ENCODE data around the gene SELENOW.
"Not testable (repeated sequence)": the region's sequence is repeated elsewhere in the genome, so short reads cannot be mapped to it uniquely, and the experiment has no call there.

Gene SELENOW

DNA sequence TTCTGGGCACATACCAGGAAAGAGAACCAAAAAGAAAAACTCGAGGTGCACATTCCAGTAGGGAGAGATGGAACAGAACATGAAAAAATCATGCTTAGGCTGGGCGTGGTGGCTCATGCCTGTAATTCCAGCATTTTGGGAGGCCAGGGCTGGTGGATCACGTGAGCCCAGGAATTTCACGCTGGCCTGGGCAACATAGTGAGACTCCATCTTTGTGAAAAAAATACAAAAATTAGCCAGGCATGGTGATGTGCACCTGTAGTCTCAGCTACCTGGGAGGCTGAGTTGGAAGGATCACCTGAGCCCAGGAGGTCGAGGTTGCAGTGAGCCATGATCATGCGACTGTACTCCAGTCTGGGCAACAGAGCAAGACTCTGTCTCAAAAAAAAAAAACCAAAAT, 7.2 kb upstream of the SELENOW start:
- H3K4me3 ChIP-seq (ENCODE audit: low read length); H3K36me3 ChIP-seq (ENCODE audit: control insufficient read depth, low read depth, low read length); H3K4me1 ChIP-seq (ENCODE audit: control insufficient read depth, low read depth, low read length); H3K9me3 ChIP-seq (ENCODE audit: control insufficient read depth, low read depth, low read length); H3K27me3 ChIP-seq (ENCODE audit: control insufficient read depth, insufficient read depth, low read length); H3K27ac ChIP-seq (ENCODE audit: low read length); H3K9ac ChIP-seq (ENCODE audit: low read length): not testable (repeated sequence)

DNA sequence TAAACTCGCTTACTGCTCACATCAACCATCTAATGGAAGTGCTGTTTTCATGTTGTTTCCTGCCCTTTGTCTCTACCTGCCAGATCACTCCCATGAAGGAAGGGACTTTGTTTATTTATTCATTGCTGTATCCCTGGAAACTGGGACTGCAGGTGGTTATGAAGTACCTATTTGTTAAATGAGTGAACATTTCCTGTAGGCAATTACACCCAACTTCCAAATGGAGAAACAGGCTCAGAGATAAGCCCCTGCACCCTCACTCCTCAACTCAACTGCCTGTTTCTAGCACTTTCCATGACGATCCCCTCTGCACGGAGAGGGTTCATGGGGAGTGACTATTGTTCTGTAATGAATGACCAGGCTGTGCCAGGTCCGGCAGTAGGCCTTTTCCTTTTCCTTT, 1.9 kb upstream of the SELENOW start:
- no peaks in the 10 kb centered on the region for H3K27me3 ChIP-seq (ENCODE audit: control insufficient read depth, insufficient read depth, low read length)
- H3K27ac ChIP-seq (ENCODE audit: low read length) = peak overlapping the region; percentile 13
- H3K9ac ChIP-seq (ENCODE audit: low read length) = no peak overlapping the region
- H3K4me3 ChIP-seq (ENCODE audit: low read length) = no peak overlapping the region
- H3K4me1 ChIP-seq (ENCODE audit: control insufficient read depth, low read depth, low read length) = peaks cover 14% of the 10 kb centered on the region
- no peaks in the 10 kb centered on the region for H3K9me3 ChIP-seq (ENCODE audit: control insufficient read depth, low read depth, low read length)
- H3K36me3 ChIP-seq (ENCODE audit: control insufficient read depth, low read depth, low read length) = peaks cover 9% of the 10 kb centered on the region

DNA sequence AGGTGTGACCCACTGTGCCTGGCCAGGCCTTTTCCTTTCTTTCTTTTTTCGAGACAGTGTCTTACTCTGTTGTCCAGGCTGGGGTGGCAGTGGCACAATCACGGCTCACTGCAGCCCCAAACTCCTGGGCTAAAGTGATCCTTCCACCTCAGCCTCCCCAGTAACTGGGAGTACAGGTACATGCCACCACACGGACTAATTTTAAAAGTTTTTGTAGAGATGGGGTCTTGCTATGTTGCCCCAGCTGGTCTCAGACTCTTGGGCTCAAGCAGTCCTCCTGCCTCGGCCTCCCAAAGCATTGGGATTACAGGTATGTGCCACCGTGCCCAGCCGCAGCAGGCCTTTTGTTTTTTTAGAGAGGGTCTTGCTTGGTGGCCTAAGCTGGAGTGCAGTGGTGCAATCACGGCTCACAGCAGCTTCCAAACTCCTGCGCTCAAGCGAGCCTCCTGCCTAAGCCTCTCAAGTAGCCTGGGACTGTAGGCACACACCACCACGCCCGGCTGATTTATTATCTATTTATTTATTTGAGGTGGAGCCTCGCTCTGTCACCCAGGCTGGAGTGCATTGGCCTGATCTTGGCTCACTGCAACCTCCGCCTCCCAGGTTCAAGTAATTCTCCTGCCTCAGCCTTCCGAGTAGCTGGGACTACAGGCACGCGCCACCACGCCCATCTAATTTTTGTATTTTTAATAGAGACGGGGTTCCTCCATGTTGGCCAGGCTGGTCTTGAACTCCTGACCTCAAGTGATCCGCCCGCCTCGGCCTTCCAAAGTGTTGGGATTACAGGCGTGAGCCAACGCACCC, 1.1 kb upstream of the SELENOW start:
- H3K4me3 ChIP-seq (ENCODE audit: low read length) = peak overlapping the region; percentile 91
- peaks cover 18% of the 10 kb centered on the region for H3K36me3 ChIP-seq (ENCODE audit: control insufficient read depth, low read depth, low read length)
- H3K9me3 ChIP-seq (ENCODE audit: control insufficient read depth, low read depth, low read length); H3K27me3 ChIP-seq (ENCODE audit: control insufficient read depth, insufficient read depth, low read length); H3K27ac ChIP-seq (ENCODE audit: low read length): not testable (repeated sequence)
- peak overlapping the region; percentile 94 for H3K9ac ChIP-seq (ENCODE audit: low read length)
- H3K4me1 ChIP-seq (ENCODE audit: control insufficient read depth, low read depth, low read length) = peaks cover 14% of the 10 kb centered on the region

DNA sequence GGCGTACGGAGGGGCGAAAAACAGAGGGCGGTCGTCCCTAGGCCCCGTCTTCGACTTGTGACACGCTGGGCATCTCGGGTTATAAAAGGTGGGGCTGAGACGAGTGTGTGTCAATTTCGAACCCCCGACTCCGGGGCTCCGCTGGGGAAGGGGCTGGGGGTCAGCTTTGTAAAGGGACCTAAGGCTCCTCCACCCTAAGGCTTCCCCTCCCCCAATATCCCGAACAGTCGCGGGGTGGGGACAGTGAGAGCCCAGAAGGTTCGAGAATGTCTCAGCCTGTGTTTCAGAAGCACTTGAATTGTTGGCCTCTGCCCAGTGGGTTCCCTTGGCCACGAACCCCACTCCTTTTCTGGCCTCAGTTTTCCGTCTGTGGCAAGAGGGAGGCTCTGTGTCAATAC, 450 bp downstream of the SELENOW start:
- Histone ChIP-seq H3K27ac (ENCODE audit: low read length) (no peak overlapping the region), H3K4me1 (ENCODE audit: control insufficient read depth, low read depth, low read length) (peaks cover 14% of the 10 kb centered on the region), H3K9ac (ENCODE audit: low read length) (peak overlapping the region; percentile 94), H3K4me3 (ENCODE audit: low read length) (peak overlapping the region; percentile 91), H3K9me3 (ENCODE audit: control insufficient read depth, low read depth, low read length) (no peaks in the 10 kb centered on the region), H3K27me3 (ENCODE audit: control insufficient read depth, insufficient read depth, low read length) (no peaks in the 10 kb centered on the region), H3K36me3 (ENCODE audit: control insufficient read depth, low read depth, low read length) (peaks cover 29% of the 10 kb centered on the region)

DNA sequence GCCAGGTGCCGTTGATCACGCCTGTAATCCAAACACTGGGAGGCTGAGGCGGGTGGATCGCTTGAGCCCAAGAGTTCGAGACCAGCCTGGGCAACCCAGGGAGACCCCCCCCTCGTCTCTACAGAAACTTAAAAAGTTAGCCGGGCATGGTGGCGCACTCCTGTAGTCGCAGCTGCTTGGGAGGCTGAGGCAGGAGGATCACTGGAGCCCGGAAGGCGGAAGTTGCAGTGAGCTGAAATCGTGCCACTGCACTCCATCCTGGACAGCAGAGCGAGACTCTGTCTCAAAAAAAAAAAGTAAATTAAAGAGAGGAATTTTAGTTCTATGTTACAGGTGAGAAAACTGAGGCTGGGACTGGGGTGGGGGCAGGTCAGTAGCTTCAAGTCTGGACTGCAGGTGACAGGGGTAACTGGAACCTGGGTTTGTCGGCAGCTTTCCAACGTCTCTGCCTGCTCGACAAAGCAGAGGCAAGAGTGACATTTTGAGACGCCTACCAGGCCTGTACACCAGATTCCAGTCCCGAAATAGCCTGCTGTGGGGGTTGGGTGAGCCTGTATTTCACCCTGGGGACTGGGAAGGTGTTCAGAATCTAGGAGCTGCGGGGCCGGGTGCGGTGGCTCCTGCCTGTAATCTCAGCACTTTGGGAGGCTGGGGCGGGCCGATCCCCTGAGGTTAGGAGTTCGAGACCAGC, 1.2 kb downstream of the SELENOW start:
- H3K27ac ChIP-seq (ENCODE audit: low read length) = no peak overlapping the region
- H3K36me3 ChIP-seq (ENCODE audit: control insufficient read depth, low read depth, low read length) = peaks cover 35% of the 10 kb centered on the region

DNA sequence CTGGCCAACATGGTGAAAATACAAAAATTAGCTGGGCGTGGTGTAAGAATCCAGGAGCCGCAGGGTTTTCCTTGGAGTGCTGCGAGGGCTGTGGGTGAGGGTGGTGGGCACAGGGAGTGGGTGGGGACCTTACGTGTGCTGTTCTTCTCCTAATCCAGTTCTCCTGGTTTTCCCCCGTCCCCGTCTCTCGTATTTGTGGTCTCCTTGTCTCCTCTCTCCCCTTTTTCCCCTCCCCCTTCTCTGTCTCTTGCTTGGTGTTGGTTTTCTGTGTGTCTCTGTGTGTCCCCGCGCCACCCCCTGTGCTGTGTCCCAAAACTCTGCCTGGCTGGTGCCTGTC, 1.7 kb downstream of the SELENOW start:
- no peaks in the 10 kb centered on the region for H3K9me3 ChIP-seq (ENCODE audit: control insufficient read depth, low read depth, low read length)
- H3K4me1 ChIP-seq (ENCODE audit: control insufficient read depth, low read depth, low read length) = peaks cover 10% of the 10 kb centered on the region
- H3K27me3 ChIP-seq (ENCODE audit: control insufficient read depth, insufficient read depth, low read length) = no peaks in the 10 kb centered on the region
- H3K4me3 ChIP-seq (ENCODE audit: low read length) = peak overlapping the region; percentile 91
- H3K27ac ChIP-seq (ENCODE audit: low read length) = no peak overlapping the region
- peaks cover 36% of the 10 kb centered on the region for H3K36me3 ChIP-seq (ENCODE audit: control insufficient read depth, low read depth, low read length)
- no peak overlapping the region for H3K9ac ChIP-seq (ENCODE audit: low read length)

More for the DNA sequence above, 1.2 kb downstream of the SELENOW start:
- Histone ChIP-seq H3K9ac (ENCODE audit: low read length) (peak overlapping the region; percentile 94), H3K4me1 (ENCODE audit: control insufficient read depth, low read depth, low read length) (peaks cover 10% of the 10 kb centered on the region), H3K4me3 (ENCODE audit: low read length) (peak overlapping the region; percentile 91), H3K27me3 (ENCODE audit: control insufficient read depth, insufficient read depth, low read length) (no peaks in the 10 kb centered on the region), H3K9me3 (ENCODE audit: control insufficient read depth, low read depth, low read length) (no peaks in the 10 kb centered on the region)

DNA sequence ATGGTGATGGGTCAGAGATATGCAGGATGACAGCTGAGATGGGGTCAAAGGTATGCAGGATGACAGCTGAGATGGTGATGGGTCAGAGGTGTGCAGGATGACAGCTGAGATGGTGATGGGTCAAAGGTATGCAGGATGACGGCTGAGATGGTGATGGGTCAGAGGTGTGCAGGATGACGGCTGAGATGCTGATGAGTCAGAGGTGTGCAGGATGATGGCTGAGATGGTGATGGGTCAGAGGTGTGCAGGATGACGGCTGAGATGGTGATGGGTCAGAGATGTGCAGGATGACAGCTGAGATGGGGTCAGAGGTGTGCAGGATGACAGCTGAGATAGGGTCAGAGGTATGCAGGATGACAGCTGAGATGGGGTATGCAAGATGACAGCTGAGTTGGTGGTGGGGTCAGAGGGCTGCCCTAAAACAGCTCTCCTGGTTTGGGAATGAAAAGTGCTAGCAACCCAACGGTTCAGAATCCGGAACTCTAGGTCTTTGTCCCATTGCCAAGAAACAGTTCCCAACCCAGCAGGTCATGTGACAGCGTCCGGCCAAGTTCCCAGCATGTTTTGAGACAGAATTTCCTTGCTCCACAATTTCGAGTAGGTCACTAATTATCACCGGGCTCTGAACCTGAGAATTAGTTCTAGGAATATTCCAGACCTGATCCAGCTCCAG, 3.2 kb downstream of the SELENOW start:
- H3K27me3 ChIP-seq (ENCODE audit: control insufficient read depth, insufficient read depth, low read length) = no peaks in the 10 kb centered on the region
- H3K9ac ChIP-seq (ENCODE audit: low read length) = no peak overlapping the region
- no peak overlapping the region for H3K27ac ChIP-seq (ENCODE audit: low read length)
- H3K4me3 ChIP-seq (ENCODE audit: low read length) = no peak overlapping the region
- no peaks in the 10 kb centered on the region for H3K9me3 ChIP-seq (ENCODE audit: control insufficient read depth, low read depth, low read length)
- peaks cover 45% of the 10 kb centered on the region for H3K36me3 ChIP-seq (ENCODE audit: control insufficient read depth, low read depth, low read length)
- peaks cover 10% of the 10 kb centered on the region for H3K4me1 ChIP-seq (ENCODE audit: control insufficient read depth, low read depth, low read length)

DNA sequence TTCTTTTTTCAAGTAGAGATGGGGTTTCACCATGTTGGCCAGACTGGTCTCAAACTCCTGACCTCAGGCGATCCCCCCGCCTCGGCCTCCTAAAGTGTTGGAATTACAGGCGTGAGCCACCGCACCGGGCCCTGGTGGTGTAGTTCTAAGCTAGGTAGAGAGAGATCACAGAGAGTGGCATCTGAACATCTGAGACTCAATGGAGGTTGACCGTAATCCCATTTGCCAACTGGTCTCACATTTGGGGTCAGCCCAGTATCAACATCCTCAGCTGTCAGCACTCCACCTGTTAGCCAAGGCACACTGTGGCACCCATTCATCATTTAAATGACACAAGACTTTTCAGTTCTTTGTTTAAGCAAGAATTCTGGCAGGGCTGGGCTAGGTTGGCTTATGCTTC, 8.1 kb downstream of the SELENOW start:
- Histone ChIP-seq H3K9me3 (ENCODE audit: control insufficient read depth, low read depth, low read length) (no peaks in the 10 kb centered on the region), H3K4me3 (ENCODE audit: low read length) (no peak overlapping the region), H3K27ac (ENCODE audit: low read length) (no peak overlapping the region), H3K36me3 (ENCODE audit: control insufficient read depth, low read depth, low read length) (peaks cover 36% of the 10 kb centered on the region), H3K4me1 (ENCODE audit: control insufficient read depth, low read depth, low read length) (no peaks in the 10 kb centered on the region), H3K27me3 (ENCODE audit: control insufficient read depth, insufficient read depth, low read length) (no peaks in the 10 kb centered on the region), H3K9ac (ENCODE audit: low read length) (no peak overlapping the region)

DNA sequence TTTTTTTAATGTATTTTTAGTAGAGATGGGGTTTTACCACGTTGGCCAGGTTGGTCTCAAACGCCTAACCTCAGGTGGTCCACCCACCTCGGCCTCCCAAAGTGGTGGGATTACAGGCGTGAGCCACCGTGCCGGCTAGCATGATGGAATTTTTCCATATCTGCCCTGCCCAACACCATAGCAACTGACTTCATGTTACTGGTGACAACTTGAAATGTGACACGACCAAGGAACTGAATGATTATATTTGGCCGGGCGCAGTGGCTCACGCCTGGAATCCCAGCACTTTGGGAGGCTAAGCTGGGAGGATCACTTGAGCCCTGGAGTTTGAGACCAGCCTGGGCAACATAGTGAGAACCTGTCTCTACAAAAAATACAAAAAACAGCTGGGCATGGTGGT, 8.8 kb downstream of the SELENOW start:
- H3K4me1 ChIP-seq (ENCODE audit: control insufficient read depth, low read depth, low read length); H3K9me3 ChIP-seq (ENCODE audit: control insufficient read depth, low read depth, low read length); H3K27ac ChIP-seq (ENCODE audit: low read length); H3K4me3 ChIP-seq (ENCODE audit: low read length); H3K27me3 ChIP-seq (ENCODE audit: control insufficient read depth, insufficient read depth, low read length); H3K9ac ChIP-seq (ENCODE audit: low read length): not testable (repeated sequence)
- peaks cover 29% of the 10 kb centered on the region for H3K36me3 ChIP-seq (ENCODE audit: control insufficient read depth, low read depth, low read length)

DNA sequence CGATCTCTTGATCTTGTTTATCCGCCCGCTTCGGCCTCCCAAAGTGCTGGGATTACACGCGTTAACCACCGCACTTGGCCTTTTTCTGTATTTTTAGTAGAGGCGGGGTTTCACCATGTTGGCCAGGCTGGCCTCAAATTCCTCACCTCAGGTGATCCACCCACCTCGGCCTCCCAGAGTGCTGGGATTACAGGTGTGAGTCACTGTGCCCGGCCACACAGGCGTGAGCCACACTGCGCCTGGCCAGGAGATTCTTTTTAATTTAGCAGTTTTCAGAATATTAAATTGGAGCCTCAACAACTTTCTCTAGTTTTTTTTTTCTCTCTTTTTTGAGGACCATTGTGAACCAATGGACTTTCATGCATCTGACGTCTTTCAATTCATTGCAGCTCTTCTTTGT, 11.3 kb downstream of the SELENOW start:
- H3K9ac ChIP-seq (ENCODE audit: low read length) = peak overlapping the region; percentile 28
- H3K9me3 ChIP-seq (ENCODE audit: control insufficient read depth, low read depth, low read length); H3K4me1 ChIP-seq (ENCODE audit: control insufficient read depth, low read depth, low read length); H3K4me3 ChIP-seq (ENCODE audit: low read length); H3K27me3 ChIP-seq (ENCODE audit: control insufficient read depth, insufficient read depth, low read length); H3K36me3 ChIP-seq (ENCODE audit: control insufficient read depth, low read depth, low read length): not testable (repeated sequence)
- peak overlapping the region; percentile 24 for H3K27ac ChIP-seq (ENCODE audit: low read length)

DNA sequence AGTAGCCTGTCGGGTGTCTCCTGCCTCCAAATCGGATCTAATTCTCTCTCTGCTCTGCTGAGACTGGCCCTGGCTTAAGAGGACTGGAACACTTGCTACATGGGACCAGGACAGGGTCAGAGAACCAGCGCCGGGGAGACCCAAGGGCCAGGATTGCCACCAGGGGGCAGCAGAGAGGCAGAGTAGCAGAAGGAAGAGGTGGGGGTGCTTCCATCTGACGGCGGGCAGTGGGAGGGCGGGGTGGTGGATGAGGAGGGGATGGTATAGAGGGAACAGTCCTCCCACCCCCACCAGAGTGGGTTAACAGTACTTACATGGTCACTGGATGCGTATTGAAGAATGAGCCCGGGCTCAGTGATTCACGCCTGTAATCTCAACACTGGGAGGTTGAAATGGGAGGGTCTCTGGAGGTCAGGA, 11.9 kb downstream of the SELENOW start:
- Histone ChIP-seq H3K36me3 (ENCODE audit: control insufficient read depth, low read depth, low read length) (peaks cover 7% of the 10 kb centered on the region), H3K4me3 (ENCODE audit: low read length) (no peak overlapping the region)

More for the DNA sequence above, 11.9 kb downstream of the SELENOW start:
- H3K4me1 ChIP-seq (ENCODE audit: control insufficient read depth, low read depth, low read length) = no peaks in the 10 kb centered on the region
- no peaks in the 10 kb centered on the region for H3K27me3 ChIP-seq (ENCODE audit: control insufficient read depth, insufficient read depth, low read length)
- peak overlapping the region; percentile 28 for H3K9ac ChIP-seq (ENCODE audit: low read length)
- H3K9me3 ChIP-seq (ENCODE audit: control insufficient read depth, low read depth, low read length) = peaks cover 2% of the 10 kb centered on the region
- no peak overlapping the region for H3K27ac ChIP-seq (ENCODE audit: low read length)
